Right ventricle myocardium superior (tissue), 1 donor: ENCODE data around the gene IRGQ. TPM values are rescaled to one million over a fixed set of nuclear protein-coding genes. Genes with fewer than 3 reads are reported as not detected.
A peak's percentile ranks its signal among the peaks of the same experiment; 100 is the strongest.

Experiments
- ATAC-seq: fragments of 200-7000 bp; cut with Tn5 transposase; one replicate; pipeline ENCODE4 v1.9.1; 2020; ENCODE audit warnings: mild to moderate bottlenecking; ENCODE audit not compliant: poor library complexity
- DNase-seq: peaks from one replicate; pipeline ENCODE4 v3.0.0-alpha.2; 2020
- intact Hi-C: fragments of 100-400 bp; cut with DNase I; formaldehyde crosslinking; loops from one replicate; pipeline ENCODE4 v1.11.2; 2022
- total RNA-seq: library from RNA; stranded (reverse); fragmentation: NEBNext Ultra II Directional; extraction: Animal tissue kit (Norgen Biotek cat#: 25700); gene quantifications from one replicate; pipeline ENCODE4 v1.2.1, GENCODE V29; 2021
- donor health status: DM: no; HTN: yes; CAD: no; lungs with severe emphysema.

The IRGQ gene
- total RNA-seq, 1 donor from 2014 or later, result 16.7 TPM

DNA sequence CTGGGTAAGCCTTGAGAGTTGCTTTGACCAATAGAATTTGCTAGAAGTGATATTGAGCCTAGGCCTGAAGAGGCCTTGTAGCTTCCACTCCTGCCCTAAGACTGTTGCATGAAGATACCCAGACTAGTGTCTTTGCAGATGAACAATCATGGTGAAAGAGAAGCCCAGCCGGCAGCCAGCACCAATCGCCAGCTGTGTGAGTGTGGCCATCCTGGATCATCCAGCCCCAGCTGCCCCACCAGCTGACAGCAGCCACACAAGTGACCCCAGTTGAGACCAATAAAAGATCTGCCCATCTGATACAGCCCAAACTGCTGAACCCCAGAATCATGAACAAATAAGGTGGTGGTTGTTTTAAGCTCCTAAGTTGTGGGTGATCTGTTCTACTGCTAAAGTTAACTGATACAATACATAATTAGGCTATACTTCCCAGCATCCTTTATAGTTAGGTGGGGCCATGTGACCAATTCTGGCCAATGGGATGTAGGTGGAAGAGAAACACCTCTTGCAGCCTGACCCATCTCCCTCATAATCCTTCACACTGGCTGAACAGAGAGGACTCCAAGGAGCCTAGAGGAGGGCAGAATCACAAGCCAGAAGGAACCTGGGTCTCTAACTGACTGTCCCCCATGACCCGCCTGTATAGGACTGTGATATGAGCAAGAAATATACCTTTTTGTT, 32.9 kb upstream of the IRGQ start:
- DNase-seq, result no peak
- ATAC-seq, result no peak
- intact Hi-C loops, result no loop called here

DNA sequence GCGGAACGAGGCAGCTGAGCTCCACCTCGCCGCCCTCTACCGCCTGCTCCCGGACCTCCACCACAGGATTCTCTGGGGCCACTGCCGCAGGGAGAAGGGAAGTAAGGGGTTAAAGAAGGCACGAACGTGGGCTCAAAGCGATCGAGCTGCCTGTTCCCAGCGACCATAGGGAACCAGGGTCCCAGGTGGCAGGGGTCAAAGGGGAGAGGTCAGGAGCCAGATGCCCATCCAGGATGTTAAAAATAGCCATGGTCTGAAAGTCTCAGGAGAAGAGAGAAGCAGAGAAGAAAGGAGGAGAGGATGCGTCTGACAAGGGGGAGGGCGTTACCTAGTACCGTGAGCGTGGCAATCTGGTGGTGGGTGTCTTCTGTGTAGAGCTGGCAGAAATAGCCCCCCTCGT, 30.9 kb upstream of the IRGQ start:
- intact Hi-C loops, result no loop called here

DNA sequence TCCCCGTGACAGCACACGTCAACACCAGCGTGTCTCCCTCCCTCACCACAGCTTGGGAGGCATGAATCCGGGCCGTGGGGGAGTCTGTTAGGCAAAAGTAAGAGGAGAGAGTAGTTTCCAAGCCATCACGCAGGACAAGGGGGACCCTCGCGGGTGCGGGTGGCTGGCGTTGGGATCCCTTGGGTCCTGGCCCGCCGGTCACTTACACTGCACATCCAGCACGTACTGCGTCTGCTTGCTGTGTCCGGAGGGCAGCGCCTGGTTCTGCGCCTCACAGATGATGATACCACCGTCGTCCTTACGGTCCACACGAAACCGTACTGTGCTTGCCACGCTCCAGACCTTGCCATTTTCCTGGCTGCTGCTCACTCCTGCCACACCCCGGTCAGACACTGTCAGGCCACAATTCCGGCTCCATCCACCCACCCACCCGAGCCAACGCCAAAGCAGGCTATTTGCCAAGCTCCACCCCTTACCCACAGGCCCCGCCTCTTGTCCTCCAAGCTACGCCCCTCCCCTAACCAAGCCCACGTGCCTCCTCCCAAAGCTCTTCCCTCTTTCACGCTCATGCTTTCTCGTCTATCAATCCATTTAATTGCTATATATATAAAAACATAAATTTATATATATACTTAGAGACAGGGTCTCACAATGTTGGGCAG, 30.1 kb upstream of the IRGQ start:
- ATAC-seq, result no peak
- intact Hi-C loops, result no loop called here
- DNase-seq, result no peak

More for the DNA sequence above, 30.9 kb upstream of the IRGQ start:
- DNase-seq (no peak), ATAC-seq (no peak)

DNA sequence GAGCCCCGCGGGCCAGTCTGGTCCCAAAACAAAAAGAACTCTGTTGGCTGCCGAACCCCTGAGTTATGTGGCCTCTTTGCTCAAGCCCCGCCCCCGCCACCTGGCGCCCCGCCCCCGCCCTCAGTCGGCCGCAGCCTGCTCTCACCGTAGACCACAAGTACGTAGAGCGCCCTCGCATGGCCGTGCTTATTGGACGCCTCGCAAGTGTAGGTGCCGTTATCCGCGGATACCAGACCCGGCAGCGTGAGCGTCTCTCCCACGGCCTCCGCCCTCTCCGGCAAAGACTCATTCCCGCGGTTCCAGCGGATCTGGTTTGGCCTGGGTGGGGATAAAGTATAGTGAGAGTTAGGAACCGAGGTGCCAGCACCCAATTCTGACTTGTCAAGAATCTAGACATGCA, 29.0 kb upstream of the IRGQ start:
- intact Hi-C loops, result no loop called here
- ATAC-seq (no peak), DNase-seq (peak; percentile 75)

DNA sequence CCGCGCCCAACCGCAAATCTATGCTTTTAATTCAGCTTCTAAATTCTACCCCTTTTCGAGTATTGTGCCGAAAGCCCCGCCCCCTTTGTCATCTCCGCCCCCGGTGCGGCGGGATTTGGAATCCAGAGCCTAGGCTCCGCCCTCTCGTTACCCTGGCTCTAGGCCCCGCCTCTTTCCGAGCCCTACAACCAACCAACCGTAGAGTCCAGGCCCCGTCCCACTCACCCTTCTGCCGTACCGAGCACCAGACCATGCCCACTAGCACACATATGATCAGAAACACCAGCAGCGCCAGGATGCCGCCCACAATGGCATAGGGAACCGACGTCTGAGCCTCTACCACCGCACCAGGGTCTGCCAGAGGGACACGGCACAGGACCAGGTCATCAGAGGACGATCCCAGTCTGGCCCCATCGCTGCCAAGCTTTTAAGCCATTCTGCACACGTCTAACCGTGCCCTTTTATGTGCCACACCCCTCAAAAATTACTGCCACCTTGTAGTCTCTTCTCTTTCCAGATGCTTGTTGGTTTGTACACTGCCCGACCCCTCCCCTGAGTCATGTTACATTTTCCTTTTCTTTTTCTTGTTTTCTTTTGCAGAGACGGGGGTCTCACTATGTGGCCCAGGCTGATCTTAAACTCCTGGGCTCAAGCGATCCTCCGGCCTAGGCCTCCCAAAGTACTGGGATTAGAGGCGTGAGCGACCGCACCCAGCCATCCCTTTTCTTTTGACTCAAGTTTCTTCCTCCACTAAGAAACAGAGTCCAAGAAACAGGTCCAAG, 28.1 kb upstream of the IRGQ start:
- intact Hi-C loops, result no loop called here
- no peak for ATAC-seq
- no peak for DNase-seq

DNA sequence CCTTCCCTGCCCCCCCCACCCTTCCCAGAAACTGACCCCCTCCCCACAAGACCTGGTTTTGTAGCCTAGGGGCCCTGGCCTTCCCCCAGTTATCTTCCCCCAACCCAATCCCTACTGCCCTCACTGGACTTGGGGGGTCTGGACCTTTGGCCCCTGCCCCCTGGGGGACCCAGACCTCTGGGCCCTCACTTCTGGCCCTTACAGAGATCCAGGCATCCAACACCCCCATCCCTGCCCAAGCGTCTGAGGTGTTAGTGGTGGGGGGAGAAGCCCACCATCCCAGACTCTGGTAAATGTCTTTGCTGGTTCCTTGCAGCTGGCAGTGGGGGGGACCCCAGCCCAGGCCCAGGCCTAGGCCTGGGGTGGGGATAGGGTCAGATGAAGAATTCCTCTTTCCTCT, 27.0 kb upstream of the IRGQ start:
- ATAC-seq (no peak), DNase-seq (no peak)
- intact Hi-C loops, result no loop called here

DNA sequence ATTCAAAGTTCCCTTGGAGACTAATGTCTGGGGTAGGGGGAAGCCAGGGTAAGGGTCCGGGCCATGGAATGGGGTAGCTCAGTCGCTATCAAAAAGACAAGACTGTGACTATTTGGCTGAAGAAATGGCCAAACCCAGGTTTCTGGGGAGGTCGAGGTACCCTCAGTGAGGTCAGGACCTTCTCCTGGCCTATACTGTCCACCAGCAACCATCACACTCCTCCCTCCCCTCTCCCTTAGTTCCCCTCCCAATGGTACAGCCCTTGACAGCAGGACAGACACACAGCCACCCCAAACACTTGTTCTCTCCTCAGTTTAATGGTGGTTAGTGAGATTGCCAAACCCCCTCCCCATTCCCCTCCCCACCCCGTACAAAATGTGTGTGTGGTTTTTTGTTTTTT, 26.1 kb upstream of the IRGQ start:
- DNase-seq, result no peak
- intact Hi-C loops, result no loop called here
- ATAC-seq, result no peak

DNA sequence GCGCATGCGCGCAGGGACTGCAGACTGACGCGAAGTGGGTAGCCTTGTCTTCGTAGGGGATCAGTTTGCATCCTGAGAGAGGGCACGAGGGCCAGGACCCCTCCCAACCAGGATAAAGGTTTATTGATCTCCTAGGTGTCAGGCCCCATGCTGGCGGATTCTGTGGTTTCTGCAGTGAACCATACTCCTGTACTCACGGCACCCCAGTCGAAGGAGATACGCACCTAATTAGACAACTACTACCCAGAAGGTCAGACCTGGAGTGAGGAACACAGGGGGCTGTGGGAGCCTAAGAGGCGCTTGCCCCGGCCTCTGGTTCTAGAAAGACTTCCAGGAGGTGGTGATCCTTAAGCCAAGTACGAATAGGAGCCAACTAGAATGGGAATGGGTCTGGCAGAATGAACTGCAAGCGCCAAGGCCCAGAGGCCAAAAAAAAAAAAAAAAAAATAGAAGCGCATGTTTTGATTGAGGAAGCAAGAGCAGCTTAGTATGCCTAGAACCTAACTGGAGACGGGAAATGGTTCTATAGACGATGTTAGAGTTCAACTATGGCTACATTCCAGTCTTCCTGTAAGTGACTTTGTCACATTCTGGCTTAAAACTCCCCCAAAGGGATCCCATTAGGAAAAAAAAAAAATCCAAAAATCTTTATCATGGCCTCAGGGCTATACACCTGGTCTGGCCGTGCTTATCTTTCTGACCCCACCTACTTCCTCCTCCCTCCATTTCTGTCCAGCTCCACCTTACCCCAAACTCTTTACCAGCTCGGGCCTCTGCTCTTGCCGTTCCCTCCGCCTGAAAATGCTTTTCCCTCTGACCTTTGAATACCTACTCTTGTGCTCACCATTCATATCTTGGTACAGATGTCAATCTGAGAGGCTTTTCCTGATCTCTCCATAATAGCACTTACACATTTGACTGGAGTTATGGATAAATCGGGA, 24.4 kb upstream of the IRGQ start:
- ATAC-seq (no peak), DNase-seq (peak; percentile 92)
- intact Hi-C loops, result no loop called here

DNA sequence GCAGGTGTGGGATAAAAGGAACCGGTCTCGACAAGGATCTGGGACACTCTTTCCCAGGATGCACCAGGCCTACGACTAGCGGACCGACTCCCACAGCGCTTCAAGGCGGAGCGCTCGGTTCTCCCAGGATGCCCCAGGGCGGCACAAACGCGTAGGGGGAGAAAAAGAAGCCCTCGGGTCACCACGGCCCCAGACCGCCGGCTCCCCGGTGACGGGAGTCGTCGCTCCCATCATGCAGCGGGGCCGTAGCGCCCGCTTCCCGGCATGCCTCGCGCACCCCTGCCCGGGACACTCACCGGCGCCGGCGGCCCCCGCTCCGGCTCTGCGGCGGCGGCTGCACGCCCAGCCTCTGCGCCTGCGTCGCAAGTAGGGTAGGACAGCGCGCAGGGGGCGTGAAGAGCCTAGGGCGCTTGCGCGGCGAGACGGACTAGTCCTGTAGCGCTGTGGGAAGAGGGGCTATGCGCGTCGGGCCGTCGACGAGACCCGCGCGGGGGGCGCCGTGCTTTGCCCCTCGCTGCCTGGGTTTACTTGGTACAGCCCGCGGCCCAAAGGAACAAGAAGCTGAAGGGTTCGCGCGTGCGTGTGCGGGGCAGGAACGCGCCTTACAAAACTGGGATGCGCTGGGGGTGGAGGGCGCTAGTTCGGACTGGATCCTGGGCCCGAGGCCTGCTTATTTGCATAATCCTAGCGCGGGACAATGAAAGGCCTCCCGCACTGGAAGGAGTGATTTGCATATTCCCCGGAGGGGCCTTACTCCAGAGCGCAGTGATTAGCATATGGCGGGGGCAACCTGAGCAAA, 23.5 kb upstream of the IRGQ start, which contains the start of gene ZNF428:
Gene ZNF428 (minus strand): TSS at position 368 of the 799 bp plus-strand sequence. CDS start 5,325 bp downstream, outside the sequence.
- ATAC-seq, result peak; percentile 97

DNA sequence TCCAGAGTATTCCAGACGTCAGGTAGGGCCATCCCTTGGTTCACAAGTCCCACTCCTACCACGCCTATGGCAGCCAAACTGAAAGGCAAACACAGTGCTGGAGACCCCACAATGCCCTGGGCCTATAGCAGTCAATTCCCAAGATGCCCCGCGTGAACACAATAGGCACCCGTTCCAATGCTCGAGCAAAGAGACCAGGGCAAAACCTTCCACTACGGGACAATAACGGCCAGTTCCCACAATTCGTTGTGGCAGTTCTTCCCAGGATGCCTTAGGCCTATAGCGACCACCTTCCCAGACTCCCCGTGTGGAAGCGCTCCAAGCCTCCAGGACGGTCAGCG, 23.0 kb upstream of the IRGQ start:
- DNase-seq (no peak), ATAC-seq (peak; percentile 37)
- intact Hi-C loops, result no loop called here

More for the DNA sequence above, 23.5 kb upstream of the IRGQ start, which contains the start of gene ZNF428:
- intact Hi-C loops, result no loop called here
- peak; percentile 93 for DNase-seq

DNA sequence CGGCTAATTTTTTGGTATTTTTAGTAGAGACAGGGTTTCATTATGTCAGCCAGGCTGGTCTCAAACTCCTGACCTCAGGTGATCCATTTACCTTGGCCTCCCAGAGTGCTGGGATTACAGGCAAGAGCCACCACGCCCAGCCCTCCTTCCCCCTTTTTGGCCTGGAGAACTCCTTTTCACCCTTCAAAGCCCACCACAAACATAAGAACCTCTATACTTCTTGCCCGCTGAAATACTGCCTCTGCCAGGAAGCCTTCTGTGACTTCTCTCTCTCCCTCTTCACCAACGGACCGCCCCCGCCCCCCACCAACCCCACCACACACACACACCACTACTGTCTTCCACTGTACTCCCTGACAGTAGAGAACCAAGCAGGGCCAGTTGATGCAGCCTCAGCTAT, 21.0 kb upstream of the IRGQ start:
- no peak for ATAC-seq
- DNase-seq, result no peak

DNA sequence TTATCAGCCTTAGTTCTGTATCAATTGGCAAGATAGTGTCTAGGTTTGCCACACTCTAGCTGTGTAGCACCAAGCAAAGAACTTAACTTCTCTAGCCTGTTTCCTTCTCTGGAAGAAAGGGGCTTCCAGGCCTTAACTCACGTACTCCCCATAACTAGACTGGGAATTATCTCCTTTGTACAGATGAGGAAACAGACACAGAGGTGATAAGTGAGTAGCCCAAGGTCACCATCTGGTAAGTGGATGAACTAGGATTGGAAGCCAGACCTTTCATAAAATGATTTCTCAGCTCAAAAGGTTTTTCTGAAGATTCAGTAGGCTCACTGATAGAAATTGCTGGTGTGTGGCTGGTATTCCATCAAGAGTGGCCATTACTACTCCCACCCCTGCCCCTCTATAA, 20.4 kb upstream of the IRGQ start:
- intact Hi-C loops, result no loop called here
- DNase-seq, result no peak
- no peak for ATAC-seq

More for the DNA sequence above, 21.0 kb upstream of the IRGQ start:
- intact Hi-C loops, result no loop called here

DNA sequence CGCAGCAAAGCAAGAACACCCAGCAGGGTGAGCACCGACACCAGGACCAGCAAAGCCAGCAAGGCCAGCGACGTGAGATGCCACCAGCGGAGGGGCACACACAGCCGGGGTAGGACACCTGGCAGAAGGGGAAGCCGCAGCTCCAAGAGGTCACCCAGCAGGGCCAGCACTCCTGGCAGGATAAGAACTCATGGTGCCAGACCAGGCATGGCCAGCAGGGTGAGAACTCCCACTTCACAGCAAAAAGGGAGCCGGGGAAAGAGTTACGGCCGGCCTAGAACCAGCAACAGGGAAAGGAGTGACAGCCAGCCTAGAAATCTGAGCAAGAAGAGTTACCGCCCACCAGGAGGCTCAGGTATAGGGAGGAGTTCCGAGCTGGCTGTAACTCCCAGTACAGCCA, 16.4 kb upstream of the IRGQ start:
- no peak for ATAC-seq
- intact Hi-C loops, result no loop called here
- DNase-seq, result no peak

DNA sequence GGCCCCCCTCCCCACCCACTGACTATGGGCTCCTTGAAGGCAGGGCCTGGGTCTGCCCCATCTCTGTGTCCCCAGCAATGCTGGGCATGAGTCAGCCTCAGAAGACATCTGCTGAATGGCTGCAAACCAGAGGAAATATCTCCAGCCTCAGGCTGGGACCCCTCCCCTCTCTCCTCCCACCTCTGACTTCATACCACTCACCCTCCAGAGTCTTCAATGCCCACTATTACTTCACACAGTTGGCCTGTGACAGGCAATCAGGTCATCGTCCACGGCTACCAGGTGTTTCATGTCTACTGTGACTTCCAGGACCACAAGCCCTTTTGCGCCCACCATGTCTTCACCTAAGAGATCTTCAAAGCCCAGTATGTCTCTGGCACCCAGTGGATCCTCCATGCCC, 15.9 kb upstream of the IRGQ start, which contains the start of gene SRRM5:
Gene SRRM5 (plus strand): TSS at position 301 of the 400 bp plus-strand sequence. CDS start 34 bp downstream, at position 335.
- no peak for DNase-seq
- intact Hi-C loops, result no loop called here
- no peak for ATAC-seq

DNA sequence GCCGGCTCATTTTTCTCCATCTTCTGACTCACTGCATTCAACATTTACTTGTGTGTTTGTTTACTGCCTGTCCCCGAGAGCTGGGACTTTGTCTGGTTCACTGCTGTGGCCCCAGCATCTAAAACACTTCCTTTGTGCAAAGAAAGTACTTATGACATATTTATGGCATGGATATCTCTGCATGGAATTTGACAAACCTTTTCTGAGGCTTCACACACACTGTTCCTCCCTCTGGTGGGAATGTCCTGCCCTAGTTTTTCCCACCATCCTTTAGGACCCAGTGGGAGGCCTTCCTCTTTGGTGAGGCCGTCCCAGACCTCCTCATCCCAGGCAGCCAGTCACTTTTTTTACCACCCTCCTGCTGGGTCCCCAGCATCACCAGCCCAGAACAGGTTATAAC, 14.6 kb upstream of the IRGQ start:
- DNase-seq, result no peak
- intact Hi-C loops, result no loop called here
- no peak for ATAC-seq

DNA sequence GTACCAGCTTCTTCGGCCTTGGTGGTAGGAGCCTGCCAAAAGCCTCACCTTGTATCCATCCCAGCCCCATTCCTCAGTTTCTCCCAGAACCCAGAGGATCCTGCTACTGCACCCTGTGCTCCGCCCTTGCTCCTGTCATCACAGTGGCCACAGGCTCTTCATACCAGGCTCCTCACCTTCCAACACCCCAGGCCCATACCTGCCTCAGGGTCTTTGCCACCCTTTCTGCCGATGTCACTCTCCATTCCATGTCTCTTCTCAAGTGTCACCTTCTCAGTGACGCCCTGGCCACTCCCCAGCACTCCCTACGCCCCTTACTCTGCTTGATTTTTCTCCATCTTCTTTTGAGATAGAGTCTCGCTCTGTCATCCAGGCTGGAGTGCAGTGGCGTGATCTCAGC, 13.9 kb upstream of the IRGQ start:
- DNase-seq (no peak), ATAC-seq (no peak)
- intact Hi-C loops, result no loop called here

DNA sequence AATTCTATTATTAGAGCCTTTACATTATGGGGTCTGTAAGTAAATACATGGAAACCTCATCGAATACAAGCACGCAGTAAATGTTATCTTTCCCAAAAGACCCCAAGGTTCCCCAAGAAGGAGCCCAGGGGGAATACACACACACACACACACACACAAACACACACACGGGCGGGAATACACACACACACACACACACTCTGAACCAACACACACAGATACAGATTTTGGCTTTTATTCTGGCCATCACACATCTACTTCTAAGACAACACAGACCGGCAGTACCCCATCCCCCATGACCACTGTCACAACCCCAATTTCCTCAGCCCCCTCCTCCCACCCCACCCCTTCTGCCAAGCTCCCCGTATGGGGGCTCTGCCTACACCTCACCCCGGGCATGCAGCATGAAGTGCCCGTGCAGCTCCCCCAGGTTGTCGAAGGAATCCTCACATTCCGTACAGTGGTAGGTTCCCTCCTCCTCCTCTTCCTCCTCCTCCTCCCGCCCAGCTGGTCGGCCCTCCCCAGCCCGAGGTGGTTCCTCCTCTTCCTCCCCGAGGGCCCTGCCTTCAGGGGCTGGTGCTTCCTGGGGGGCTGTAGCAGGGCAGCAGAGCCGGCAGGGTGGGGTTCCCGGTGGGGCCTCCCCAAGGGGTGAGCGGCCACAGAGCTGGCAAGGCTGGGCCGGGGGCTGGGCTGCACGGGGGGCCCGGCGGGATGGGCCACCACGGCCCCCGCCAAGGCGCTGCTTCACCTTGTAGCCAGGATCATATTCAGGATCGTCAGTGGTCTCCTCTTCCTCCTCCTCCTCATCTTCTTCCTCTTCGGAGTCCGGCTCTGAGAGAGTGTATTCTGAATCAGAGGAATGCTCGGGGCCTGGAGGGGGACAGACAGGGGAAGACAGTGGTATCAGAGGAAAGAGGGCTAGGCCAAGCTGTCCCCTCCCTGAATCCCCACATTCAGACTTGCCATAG, 11.6 kb upstream of the IRGQ start:
- DNase-seq (no peak), ATAC-seq (peak; percentile 12)
- intact Hi-C loops, result no loop called here
